Hematopoietic multipotent progenitor cell treated with erythropoietin and hydrocortisone succinate and interleukin-3 and kit ligand, for 4 days (in vitro differentiated cells): ENCODE results near the gene SIL1.
"Not testable (repeated sequence)": the region's sequence is repeated elsewhere in the genome, so short reads cannot be mapped to it uniquely, and the experiment has no call there.

Source experiments
- DNase-seq: peaks from one replicate; pipeline ENCODE4 v3.0.0-alpha.2; 2015

The SIL1 gene

DNA sequence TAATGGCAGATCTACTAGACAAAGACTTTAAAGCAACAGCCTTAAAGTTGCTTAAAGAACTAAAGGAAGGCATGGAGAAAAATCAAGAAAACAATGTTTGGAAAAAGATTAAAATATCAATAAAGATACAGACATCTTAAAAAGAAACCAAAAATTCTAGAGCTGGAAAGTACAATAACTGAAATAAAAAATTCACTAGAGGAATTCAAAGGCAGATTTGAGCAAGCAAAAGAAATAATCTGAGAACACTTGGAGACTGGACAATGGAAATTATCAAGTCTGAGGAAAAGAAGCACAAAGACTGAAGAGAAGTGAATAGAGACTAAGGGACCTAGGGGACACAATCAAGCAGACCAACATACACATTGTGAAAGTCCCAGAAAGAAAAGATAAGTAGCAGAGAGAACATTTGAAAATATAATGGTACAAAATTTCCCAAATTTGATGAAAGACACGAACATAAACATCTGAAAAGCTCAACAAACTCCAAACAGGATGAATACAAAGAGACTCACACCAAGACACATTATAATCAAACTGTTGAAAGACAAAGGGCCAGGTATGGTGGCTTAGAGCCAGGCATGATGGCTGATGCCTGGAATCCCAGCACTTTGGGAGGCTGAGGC is 26.3 kb downstream of the SIL1 start:
- no peak for DNase-seq

DNA sequence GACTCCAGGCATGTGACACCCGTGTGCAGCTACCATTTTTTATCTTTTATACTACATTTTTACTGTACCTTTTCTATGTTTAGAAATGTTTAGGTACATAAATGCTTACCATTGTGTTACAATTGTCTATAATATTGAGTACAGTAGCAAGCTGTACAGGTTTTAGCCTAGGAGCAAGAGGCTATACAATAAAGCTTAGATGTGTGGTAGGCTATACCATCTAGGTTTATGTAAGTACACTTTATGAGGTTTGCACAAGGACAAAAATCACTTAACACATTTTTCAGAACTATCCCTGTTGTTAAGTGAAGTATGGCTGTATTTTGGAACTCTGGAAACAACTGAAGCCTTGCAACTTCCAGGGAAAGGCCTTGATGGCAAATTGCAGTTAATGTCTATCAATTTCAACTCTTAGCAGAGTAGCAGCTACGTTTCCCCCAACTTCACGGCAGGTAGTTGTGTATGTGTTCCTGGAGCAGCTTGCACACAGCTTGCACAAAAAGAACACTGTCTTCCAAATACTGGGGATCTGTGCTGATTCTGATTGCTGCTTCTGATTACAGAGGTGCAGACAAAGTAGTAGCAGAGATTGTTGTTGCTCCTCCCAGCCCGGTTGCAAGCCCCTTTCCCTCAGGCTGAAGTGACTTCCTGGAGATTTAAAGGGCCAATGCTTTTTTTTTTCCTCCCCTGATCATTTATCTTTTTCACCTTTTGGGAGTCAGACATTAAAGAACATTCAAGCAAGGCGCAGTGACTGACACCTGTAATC is 30.0 kb downstream of the SIL1 start:
- DNase-seq: peak; percentile 53

DNA sequence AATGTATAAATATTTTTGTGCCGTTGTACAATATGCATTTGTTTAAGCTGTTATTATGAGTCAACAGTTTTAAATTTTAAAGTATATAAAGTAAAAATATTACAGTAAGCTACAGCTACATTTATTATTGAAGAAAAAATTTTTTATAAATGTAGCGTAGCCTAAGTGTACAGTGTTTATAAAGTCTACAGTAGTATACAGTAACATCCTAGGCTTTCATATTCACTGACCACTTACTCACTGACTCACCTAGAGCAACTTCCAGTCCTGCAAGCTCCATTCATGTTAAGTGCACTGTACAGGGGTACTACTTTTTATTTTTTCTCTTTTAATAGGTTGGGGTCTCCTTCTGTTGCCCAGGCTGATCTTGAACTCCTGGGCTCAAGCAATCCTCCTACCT is 30.6 kb downstream of the SIL1 start:
- DNase-seq: no peak

DNA sequence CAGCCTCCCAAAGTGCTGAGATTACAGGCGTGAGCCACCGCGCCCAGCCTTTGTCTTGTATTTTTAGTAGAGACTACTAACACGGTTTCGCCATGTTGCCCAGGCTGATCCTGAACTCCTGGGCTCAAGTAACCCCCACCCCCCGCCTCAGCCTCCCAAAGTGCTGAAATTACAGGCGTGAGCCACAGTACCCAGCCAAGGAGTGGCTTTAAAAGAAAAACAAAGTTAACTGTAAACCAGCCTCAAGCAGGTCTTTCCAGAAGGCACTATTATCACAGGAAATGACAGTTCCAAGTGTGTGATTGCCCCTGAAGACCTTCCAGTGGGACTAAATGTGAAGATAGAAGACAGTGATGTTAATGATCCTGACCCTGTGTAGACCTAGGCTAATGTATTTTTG is 31.1 kb downstream of the SIL1 start:
- no peak for DNase-seq

DNA sequence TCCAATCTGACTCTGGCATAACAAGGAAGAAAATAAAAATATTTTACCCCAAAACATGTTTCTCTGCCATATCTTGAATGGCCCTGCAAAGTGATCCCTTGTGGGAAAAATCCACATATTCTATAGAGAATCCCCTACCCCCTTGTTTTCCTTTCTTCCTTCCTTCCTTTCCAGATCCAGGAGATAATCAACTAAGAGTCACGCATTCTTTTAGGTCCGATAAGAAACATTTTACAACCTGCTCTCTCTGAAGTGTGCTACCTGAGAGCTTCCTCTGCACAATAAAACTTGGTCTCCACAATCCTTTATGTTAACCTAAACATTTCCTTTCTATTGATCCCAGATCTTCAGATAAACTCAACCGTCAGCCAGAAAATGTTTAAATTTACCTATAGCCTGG is 33.3 kb downstream of the SIL1 start:
- not testable (repeated sequence) for DNase-seq

DNA sequence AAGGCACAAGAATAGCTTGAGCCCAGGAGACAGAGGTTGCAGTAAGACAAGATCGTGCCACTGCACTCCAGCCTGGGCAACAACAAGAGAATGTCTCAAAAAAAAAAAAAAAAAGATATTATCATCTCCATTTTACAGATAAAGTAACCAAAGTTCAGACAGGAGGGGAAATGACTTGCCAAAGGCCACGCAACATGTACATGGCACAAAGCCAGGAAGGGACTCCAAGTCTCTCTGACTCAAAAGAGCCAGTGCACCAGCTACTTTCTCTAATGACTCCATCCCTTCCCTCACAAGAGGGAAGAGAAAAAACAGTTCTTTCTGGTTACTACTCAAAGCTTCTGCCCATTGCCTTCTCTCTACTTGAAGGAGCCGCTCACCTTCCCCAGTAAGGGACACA is 34.1 kb downstream of the SIL1 start:
- DNase-seq: peak; percentile 92

DNA sequence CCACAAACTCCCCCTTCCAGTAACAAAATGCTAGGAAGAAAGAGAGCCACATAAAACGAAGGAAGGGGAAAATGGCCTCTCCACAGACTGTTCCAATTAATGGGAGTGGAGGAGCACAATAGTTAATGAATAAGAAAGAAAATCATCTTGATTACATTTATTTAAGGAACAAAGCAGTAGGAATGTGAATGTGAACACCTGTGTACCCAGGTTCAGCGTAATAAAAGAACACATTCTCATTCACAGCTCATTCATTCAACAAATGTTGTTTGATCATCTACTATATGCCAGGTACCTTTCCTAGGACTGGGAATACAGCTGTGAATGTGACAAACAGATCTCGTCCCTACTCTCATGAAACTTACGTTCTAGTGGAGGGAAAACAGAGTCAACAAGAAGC is 35.7 kb downstream of the SIL1 start:
- DNase-seq: no peak

DNA sequence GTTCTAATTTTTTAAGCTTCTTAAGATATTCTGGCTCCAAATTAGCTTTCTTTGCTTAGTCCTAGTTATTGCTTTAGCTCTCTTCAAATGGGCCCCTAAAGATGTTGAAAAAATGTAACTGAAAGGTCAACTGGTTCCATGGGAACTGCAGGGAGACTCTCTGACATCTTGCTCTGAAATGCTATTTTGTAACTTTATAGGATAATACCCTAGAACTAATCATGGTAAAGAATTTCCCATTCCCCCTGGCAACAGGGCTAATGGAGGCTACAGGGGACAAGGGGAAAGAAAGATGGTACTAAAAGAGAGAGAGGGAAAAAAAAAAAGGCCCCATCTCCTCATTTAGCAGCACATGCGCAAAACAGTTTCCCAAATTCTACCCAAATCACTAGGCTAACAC is 39.4 kb downstream of the SIL1 start:
- DNase-seq: no peak

DNA sequence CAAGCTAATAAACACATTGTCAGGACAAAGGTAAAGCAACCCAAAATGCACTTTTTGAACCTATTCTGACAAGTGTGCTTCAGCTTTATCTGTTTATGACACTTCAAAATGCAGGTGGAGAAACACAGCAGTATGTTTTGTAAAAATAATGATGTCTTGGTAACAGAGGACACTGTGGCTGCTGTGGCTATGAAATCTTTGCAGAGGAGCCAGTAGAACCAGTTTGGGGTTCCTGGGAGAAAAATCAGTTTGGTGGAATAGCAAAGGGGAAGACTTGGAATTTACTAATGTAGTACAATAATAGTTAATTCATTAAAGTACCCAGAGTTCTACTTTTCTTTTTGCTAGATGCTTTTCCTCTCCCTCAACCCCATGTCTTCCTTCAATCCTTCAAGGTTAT is 40.6 kb downstream of the SIL1 start:
- no peak for DNase-seq

DNA sequence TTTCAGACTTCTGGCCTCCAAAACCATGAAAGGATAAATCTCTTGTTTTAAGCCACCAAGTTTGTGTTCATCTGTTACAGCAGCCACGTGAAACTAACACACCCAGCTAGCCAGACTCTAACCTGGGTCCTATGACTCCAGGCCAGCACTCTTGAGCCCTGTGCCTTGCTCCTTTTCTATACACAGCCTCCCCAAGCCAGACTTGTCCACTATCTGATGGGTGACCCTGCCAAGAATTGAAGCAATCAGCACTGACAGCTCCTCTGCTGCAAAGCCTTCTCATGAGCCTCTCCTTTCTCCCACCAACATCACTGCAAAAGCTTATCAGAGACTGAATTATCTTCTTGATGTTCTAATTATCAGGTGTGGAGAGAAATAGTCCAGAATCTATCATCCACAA is 41.4 kb downstream of the SIL1 start:
- peak; percentile 15 for DNase-seq

DNA sequence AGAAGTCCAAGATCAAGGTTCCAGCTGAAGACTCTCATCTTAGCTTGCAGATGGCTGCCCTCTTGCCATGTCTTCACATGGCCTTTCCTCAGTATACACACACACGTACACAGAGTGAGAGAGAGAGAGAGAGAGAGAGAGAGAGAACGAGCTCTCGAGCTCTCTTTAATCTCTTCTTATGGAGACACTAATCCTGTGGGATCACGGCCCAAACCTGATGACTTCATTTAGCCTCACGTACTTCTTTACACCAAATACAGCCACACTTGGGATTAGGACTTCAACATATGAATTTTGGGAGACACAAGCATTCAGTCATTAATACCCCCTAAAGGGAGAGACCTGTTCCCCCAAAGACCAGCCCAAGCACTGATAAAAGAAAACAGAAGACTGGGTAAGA is 42.8 kb downstream of the SIL1 start:
- DNase-seq: no peak

DNA sequence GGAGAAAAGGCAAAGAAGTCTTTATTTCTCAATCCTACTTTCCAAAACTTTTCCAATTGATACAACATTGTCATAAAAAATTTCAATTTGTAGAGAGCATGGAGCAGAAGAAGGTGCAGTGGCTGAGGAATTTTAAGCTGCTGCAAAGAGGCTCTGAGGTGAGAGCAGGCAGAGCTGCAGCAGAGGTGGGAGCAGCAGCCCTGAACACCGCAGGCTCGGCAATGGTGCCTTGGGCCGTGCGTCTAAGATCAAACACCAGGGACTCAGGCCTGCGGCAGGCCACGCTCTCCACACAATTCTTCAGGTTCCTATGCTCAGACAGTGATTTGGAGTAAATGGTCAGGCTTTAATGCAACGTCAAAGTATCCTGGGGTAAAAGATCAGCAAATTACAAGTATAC is 46.3 kb downstream of the SIL1 start:
- DNase-seq: no peak

DNA sequence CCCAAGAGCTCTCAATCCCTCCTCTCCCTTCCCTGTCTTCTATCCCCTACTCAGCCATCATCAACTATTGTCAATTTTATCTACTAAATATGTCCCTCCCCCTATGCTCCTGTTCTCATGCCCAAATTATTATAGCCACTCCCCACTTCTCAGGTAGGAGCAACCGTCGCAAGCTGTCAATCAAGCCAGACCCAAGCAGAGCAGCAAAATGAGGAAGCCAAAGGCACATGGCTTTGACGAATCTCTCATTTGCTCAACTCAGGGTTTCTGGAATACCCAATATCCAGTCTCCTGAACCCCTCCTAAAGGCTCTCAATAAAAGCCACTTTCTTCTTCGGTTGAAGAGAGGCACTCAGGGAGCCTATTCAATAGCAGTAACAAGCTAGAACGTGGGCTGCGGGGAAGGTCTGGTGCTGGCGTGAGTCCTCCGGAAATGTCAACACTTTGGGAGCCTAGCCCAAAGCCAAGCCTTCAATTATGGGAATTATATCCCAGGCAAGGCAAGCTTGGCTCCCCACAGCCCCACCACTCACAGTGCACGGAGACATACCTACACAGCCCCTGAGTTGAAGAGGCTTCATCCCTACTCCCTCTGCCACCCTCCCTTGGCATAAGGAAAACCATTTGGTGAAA is 47.7 kb downstream of the SIL1 start:
- DNase-seq: peak; percentile 41

DNA sequence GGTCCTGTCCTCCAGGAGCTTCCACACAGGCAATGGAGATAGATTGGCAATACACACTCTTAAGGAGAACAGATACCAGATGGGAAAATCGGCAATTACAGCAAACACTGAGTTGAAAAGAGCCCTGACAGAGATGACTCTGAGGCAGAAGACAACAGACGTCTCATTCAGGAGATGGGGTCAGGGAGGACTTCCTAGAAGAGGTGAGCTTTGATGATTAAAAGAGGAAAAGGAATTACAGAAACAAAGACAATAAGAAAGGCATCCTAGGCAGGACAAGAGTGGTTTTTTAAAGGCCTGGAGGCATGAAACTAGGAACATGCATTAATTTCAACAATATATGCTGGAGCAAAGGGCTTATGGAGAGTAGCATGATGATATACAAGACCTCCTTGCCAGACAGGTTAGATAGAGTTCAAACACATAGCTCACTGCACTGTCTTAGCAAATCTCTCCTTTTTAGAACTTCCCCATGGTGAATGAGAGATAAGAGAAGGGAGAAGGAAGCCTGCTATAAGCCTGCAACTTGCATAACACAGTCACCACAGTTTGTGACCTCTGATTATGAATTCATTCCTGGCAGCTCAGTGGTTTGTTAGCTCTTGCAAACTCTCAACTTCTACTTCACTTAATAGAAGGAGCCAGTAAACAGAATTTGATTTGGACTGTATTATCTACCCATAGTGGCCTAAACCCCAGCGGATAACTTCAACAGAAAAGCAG is 48.5 kb downstream of the SIL1 start:
- DNase-seq: peak; percentile 94

DNA sequence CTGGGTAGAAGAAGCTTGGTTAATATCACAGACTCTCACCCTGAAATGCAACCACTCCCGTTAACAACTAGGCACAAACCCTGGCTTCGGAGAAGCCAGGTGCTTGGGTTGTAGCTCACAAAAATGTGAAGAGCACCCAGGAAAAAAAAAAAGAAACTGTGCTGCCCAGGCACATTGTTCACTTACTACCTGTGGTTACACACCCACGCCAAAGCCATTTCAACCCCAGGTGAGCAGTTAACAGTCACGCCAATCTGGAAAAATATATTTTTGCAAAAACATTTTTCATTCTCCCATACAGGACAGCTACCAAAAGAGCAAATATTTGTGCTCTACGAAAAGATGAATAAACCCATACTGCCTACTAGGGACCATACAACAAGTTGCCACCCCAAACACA is 49.2 kb downstream of the SIL1 start:
- no peak for DNase-seq

DNA sequence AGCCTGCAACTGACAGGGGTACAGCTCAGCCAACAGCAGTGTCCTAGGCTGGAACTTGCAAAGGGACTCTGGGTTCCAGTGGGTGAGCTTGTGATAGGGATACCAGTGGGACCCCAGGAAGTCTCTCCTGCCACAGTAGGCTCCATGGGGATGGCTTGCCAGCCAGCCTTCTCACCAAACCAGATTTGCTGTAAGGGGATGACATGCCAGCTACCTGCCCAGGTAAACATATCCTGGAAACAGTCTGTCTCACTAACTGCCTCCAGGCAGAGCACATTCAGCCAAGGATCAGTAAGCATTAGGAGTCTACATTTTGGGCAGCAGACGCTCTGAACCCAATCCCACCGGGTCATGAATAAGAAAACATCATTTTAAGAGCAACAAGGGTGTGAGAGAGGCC is 49.9 kb downstream of the SIL1 start:
- no peak for DNase-seq

DNA sequence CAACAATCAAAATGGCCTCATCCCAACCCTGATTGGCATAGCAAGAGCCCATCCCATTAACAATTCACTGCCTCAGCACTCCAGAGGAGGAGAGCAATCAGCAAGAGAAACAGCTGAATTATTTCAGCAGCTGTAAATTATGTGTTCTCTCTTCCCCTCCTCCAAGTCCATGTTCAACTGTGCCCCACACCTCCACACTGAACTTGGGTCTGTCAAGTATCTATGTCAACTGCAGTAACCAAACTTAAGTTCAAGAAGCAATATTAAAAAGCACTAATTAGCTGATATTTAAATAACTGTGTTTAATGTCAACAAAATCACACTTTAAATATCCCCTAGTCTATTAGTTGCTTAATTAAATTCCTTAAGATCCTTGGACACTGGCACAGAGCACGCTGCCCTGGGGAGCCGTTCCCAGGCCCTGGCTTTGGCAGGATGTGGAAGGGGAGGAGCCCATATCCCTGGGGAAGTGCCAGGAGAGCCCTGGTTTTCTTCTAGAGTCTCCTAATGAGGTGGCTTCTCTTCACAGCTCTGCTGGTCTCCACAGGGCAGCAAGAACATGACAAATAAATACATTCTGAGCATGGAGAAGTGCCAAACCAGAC is 50.6 kb downstream of the SIL1 start:
- DNase-seq: no peak

DNA sequence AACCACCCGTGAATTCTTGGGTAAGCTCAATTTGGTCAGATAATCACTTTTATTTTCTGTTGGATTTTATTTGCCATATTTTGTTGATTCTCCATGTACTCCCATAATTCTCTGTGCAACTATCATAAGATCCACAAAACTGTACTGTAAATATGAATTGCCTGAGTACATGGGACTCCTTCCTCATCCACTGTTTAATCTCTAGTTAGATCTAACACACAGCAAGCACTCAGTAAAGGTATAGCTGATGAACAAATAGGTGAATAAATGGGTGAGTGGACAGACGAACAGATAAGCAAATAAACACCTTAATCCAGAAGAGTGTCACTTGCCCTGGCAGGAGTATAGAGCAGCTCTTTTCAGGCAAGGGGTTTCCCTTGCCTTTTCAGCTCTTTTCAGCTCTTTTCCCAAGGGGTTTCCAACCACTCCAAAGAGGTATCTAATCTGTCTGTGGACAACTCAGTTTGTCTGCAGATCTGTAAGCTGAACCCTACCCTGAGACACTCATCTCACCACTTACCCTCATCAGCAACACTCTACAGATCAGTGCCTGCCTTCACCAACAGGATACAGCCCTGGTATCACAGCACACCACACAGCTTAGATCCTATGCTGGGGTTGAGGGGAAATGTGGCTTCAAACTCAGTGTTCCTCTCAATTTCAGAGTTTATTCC is 51.2 kb downstream of the SIL1 start:
- DNase-seq: peak; percentile 35

DNA sequence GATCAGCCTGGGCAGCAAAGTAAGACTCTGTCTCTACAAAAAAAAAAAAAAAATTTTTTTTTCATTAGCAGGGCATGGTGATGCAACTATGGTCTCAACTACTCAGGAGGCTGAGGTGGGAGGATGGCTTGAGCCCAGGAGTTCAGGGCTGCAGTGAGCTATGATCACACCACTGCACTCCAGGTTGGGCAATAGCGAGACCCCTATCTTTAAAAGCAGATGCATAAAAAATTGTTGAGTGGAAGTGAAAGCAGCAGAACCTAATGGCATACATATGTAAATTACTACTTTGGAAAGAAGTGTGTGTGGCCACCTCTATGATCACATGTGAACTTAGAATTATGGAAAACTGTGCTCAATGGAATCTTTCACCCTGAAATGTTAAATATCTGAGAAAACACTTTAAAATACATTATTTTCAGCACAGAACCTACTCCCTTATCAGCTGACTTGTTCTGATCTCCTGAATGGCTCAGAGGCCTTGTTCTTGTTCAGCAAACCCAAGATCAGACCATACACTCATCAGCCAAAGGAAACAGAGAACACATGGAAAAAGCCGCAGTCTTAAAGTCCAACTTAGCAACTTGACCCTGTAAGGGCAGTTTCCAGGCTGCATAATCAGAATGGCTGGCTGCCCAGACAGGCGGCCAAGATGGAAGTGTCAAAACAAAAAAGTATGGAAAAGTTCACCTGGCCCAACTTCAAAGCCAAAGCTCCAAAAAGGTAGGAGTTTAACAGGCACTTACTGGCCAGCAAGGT is 56.5 kb downstream of the SIL1 start:
- peak; percentile 55 for DNase-seq

DNA sequence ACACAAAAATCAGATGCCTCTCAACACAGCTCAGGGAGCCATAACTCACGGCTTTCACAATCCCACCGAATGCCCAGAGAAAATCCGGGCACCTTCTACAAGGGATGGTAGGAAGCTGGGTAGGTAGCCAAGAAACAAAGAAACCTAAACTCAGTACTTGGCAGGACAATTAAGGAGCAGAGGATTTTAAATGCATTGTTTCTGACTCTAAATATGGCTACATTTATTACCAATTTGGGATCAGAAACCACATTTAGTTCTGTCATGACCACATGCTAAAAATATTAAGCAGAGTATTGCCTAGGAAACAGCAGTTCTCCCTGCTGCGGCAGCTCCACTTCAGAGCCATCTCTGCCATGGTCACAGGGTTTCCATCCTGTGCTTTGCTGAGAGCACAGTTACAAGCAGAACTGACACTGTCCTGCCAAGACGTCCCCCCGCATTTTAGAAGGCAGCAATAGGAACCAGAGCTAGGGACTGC is 57.5 kb downstream of the SIL1 start:
- DNase-seq: peak; percentile 61

DNA sequence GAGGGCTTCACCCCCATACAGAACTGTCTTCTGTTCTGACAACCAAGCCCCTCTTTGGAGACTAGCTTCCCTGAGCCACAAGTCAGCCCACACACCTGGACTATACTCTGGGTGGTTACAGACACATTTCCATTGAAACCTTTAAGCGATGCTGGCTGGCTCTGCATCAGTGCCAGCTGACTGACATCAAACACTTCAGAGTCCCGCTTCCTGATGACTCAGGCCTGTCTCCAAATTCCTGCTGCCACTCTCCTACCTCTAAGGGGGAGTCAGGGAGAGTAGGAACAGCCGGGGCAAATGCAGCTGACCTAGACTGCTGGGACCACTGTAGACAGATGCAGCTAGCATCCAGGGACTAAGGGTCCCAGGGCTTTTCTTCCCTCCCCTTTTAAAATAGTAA is 59.4 kb downstream of the SIL1 start:
- no peak for DNase-seq

DNA sequence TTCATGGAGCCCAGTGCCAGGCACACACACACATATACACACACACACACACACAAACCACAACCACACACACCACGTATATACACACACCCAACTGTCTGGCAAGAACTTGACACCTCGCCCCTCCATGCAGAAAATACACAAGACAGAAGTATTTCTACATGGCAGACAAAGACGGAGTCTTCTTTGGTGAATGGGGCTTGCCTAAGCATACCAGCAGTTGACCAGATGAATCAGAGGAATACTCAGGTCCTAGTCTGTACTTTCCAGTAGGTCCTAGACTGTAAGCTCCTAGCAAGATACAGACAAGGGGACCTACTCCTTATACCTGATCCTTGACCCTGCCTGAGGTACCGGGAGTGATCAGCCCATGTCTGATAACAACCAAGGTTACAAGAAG is 60.1 kb downstream of the SIL1 start:
- DNase-seq: peak; percentile 27
